Muscle layer of duodenum (tissue), 2 donors: ENCODE results near the gene MEGF9.
"Not testable (repeated sequence)": the region's sequence is repeated elsewhere in the genome, so short reads cannot be mapped to it uniquely, and the experiment has no call there.

Source experiments
- H3K27ac ChIP-seq: one replicate; pipeline ENCODE4 v1.7.0; 2013; ENCODE audit warnings: mild to moderate bottlenecking, low read length
- H3K27me3 ChIP-seq: one replicate; pipeline ENCODE4 v1.7.0; 2013; ENCODE audit warnings: low read depth, mild to moderate bottlenecking, control low read depth, low read length
- H3K36me3 ChIP-seq, 2 donors: one replicate each; pipeline ENCODE4 v1.7.0; 2013; ENCODE audit warnings: low read length in 2 of 2, control low read depth in 1 of 2, mild to moderate bottlenecking in 1 of 2; ENCODE audit not compliant: insufficient read depth in 2 of 2, control insufficient read depth in 1 of 2
- H3K4me1 ChIP-seq, 2 donors: one replicate each; pipeline ENCODE4 v1.7.0; 2013; ENCODE audit warnings: low read length in 2 of 2, mild to moderate bottlenecking in 2 of 2, control low read depth in 1 of 2, moderate library complexity in 1 of 2; ENCODE audit not compliant: insufficient read depth in 2 of 2, control insufficient read depth in 1 of 2
- H3K4me3 ChIP-seq, 2 donors: one replicate each; pipeline ENCODE4 v1.7.0; 2013; ENCODE audit warnings: low read length in 2 of 2, low read depth in 1 of 2, mild to moderate bottlenecking in 1 of 2
- H3K9me3 ChIP-seq, 2 donors: one replicate each; pipeline ENCODE4 v1.7.0; 2013; ENCODE audit warnings: low read length in 2 of 2, control low read depth in 1 of 2, mild to moderate bottlenecking in 1 of 2; ENCODE audit not compliant: control insufficient read depth in 1 of 2
- donor health status: healthy.

The MEGF9 gene

DNA sequence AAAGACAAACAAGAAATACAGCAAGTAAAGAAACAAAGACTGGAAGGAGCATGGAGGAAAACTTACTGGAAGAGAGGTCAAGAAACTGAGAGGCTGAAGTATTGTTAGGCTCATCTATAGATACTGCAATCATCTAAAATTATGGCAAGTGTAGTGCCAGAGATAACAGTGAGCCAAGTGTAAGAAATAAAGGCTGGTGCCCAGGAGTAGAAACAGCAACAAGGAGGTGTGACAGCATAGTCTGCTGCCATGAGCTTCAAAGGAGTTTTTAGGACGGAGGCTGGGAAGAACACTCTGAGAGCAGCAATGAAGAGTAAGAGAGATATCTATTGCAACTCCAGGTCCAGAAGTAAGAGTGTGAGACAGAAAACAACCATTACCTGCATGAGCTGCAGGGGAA, 60.5 kb downstream of the MEGF9 start:
- Histone ChIP-seq H3K4me1 (no peaks in the 10 kb centered on the region), H3K27ac (no peak overlapping the region), H3K27me3 (no peaks in the 10 kb centered on the region), H3K9me3 (no peaks in the 10 kb centered on the region), H3K4me3 (no peak overlapping the region), H3K36me3 (no peaks in the 10 kb centered on the region)

- Histone ChIP-seq H3K27ac (no peak overlapping the region), H3K4me1 (no peaks in the 10 kb centered on the region), H3K4me3 (no peak overlapping the region)
Measured at GRCh38 chr9:120652934-120653333, 61.3 kb downstream of the MEGF9 start.

DNA sequence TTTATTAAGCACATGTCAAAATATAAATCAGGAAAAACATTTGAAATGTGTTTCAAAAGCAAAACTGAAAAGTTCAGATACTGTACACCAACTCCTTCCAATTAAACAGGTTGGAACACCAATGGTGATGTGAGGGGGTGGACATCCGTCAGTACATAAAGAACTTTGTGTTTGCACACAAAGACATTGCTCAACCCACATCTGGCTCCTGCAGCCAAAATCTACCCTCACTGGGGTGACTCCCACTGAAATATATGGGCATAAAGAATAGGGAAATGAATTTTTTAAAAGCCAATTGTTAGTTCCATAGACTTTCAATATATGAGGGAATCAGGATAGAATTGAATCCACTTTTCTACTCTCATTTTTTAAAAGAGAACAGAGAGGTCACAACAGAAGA, 63.9 kb downstream of the MEGF9 start:
- Histone ChIP-seq H3K4me3 (no peak overlapping the region), H3K9me3 (no peaks in the 10 kb centered on the region), H3K27ac (no peak overlapping the region), H3K27me3 (no peaks in the 10 kb centered on the region), H3K4me1 (peaks cover 0 to 5% of the 10 kb centered on the region in 2 donors), H3K36me3 (no peaks in the 10 kb centered on the region)

More at GRCh38 chr9:120652934-120653333, 61.3 kb downstream of the MEGF9 start:
- no peaks in the 10 kb centered on the region for H3K9me3 ChIP-seq
- no peaks in the 10 kb centered on the region for H3K36me3 ChIP-seq
- no peaks in the 10 kb centered on the region for H3K27me3 ChIP-seq

DNA sequence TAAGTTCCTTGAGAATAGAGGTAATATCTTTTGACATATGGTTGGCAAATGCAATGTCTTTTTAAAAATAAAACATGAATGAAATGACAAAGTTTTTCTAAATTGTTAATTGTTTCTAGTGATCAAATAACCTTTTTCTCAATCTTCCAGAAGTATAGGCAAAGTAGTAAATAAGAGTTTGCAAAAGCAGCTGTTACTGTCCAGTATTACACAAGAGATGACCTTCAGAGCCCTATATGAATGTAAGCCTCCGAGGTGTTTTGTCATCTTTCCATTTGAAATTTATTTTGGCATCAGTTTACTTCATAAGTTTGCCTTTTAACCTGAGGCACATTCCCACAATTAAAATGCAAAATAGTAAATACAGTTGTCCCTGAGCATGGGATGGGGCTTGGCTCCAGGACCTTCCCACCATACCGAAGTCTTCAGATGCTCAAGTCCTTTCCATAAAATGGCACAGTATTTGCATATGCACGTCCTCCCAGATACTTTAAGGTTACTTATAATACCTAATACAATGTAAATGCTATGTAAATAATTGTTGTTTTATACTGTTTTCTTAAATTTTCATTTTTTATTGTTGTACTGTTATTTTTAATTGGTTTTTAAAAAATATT, 65.6 kb downstream of the MEGF9 start:
- Histone ChIP-seq H3K36me3 (no peaks in the 10 kb centered on the region), H3K4me3 (no peak overlapping the region), H3K27ac (no peak overlapping the region), H3K4me1 (peaks cover 0 to 5% of the 10 kb centered on the region in 2 donors), H3K9me3 (no peaks in the 10 kb centered on the region), H3K27me3 (no peaks in the 10 kb centered on the region)

DNA sequence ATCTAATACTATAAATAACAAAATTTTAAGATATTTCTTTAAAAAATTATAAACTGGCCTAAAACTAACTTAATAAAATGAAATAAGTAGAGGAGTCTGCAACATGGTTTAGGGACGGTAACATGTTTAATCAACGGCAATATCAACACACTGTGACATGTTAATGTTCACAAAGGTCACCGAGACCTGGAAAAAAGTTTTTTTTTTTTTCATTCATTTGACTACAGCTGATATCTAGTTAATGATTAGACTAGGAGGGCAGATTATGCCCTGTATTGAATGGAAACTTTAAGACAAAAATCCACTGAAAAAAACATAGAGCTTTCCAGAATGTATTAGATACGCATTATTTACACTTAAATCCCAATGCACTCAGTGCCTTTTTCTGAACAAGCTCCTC, 67.3 kb downstream of the MEGF9 start:
- Histone ChIP-seq H3K9me3 (no peaks in the 10 kb centered on the region), H3K27ac (no peak overlapping the region), H3K4me1 (peaks cover 0 to 5% of the 10 kb centered on the region in 2 donors), H3K4me3 (no peak overlapping the region), H3K36me3 (no peaks in the 10 kb centered on the region), H3K27me3 (no peaks in the 10 kb centered on the region)

GRCh38 chr9:120645760-120646159, 68.5 kb downstream of the MEGF9 start:
- peaks cover 0 to 5% of the 10 kb centered on the region in 2 donors for H3K4me1 ChIP-seq
- no peaks in the 10 kb centered on the region for H3K36me3 ChIP-seq
- no peaks in the 10 kb centered on the region for H3K27me3 ChIP-seq
- no peak overlapping the region for H3K4me3 ChIP-seq
- H3K27ac ChIP-seq = no peak overlapping the region
- no peaks in the 10 kb centered on the region for H3K9me3 ChIP-seq

DNA sequence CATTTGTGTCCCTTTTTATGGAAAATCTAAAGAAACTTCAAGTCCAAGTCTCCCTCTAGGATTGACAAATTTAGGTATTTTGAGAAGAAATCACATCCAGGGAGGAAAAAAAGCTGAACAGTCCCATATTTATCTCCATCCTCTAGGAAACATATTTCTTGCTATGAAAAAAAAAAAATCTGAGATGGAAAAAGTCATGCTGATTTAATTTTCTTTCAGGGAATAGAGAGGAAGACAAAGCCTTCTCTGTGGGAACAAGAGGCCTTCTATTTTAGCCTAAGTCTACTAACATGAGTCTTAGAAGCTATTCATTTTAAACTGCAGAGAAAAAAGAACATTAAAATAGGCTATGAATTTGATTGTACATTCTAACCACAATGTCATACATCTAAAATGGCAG, 71.2 kb downstream of the MEGF9 start:
- Histone ChIP-seq H3K27me3 (no peaks in the 10 kb centered on the region), H3K4me1 (peaks cover 0 to 5% of the 10 kb centered on the region in 2 donors), H3K9me3 (no peaks in the 10 kb centered on the region), H3K4me3 (no peak overlapping the region), H3K27ac (no peak overlapping the region), H3K36me3 (no peaks in the 10 kb centered on the region)

GRCh38 chr9:120642129-120642770, 72.0 kb downstream of the MEGF9 start:
- Histone ChIP-seq H3K4me1 (peaks cover 0 to 5% of the 10 kb centered on the region in 2 donors), H3K27ac (no peak overlapping the region), H3K9me3 (no peaks in the 10 kb centered on the region), H3K36me3 (no peaks in the 10 kb centered on the region), H3K27me3 (no peaks in the 10 kb centered on the region), H3K4me3 (no peak overlapping the region)

- not testable (repeated sequence) for H3K27me3 ChIP-seq, H3K4me1 ChIP-seq, H3K36me3 ChIP-seq, H3K27ac ChIP-seq, H3K9me3 ChIP-seq, H3K4me3 ChIP-seq
Measured at GRCh38 chr9:120640874-120641273, 73.4 kb downstream of the MEGF9 start.

DNA sequence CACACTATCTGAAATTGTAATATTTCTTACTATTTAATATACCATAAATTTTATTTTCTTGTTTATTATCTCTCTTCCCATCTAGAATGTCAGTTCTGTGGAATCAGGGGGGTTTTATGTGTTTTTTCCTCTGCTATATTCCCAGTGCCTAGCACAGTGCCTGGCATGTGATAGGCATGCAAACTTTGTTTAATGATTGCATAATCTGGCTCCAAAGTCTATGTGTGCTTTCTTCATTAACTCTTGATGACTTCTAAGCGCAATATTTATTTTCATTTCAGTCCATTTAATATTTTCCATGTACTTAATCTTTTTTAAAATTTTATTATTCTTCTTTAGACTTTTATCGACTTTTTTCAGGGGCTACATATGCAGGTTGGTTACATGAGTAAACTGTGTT, 73.9 kb downstream of the MEGF9 start:
- Histone ChIP-seq H3K36me3 (no peaks in the 10 kb centered on the region), H3K27me3 (no peaks in the 10 kb centered on the region), H3K4me1 (no peaks in the 10 kb centered on the region), H3K27ac (no peak overlapping the region), H3K4me3 (no peak overlapping the region), H3K9me3 (peaks cover 0 to 2% of the 10 kb centered on the region in 2 donors)

- Histone ChIP-seq H3K36me3 (no peaks in the 10 kb centered on the region), H3K27ac (no peak overlapping the region)
Measured at GRCh38 chr9:120637919-120638318, 76.4 kb downstream of the MEGF9 start.

More at GRCh38 chr9:120637919-120638318, 76.4 kb downstream of the MEGF9 start:
- Histone ChIP-seq H3K9me3 (peaks cover 0 to 2% of the 10 kb centered on the region in 2 donors), H3K4me3 (no peak overlapping the region), H3K27me3 (no peaks in the 10 kb centered on the region), H3K4me1 (no peaks in the 10 kb centered on the region)
